Caco-2 (cell line): Measurements from ENCODE around the gene SEPSECS. TPM values are rescaled to one million over a fixed set of nuclear protein-coding genes. Genes with fewer than 3 reads are reported as not detected.

Experiments used
- BruUV-seq: library from RNA; stranded (reverse); fragments of 400-500 nt; replicated peaks from 2 replicates; lab custom pipeline; 2021; lab: Mats Ljungman, UMichigan
- CTCF ChIA-PET: fragments of 300-600 bp; sonication (Branson Sonifier 250); formaldehyde crosslinking; loops from one replicate; lab custom pipeline; 2022; ENCODE audit warnings: antibody characterized with exemption; lab: Charles Lee
- POLR2A ChIA-PET: fragments of 300-600 bp; sonication (Branson Sonifier 250); formaldehyde crosslinking; loops from one replicate; lab custom pipeline; 2022; ENCODE audit warnings: antibody characterized with exemption; lab: Charles Lee
- DNase-seq, 2 experiments: peaks; one replicate each; pipeline versions ENCODE4 v3.0.0 to v3.0.0-alpha.2; 2020 to 2022
- H3K27me3 ChIP-seq: replicated peaks from 2 replicates; pipeline ENCODE4 v1.6.0; 2011; ENCODE audit warnings: low read length; ENCODE audit not compliant: control insufficient read depth, insufficient read depth
- H3K36me3 ChIP-seq: 2 replicates; pipeline ENCODE4 v1.5.1; 2011; ENCODE audit warnings: low read length; ENCODE audit not compliant: control insufficient read depth, insufficient read depth
- H3K4me1 ChIP-seq: fragments of 250-450 bp; sonication (Bioruptor Pico); 2 replicates; pipeline ENCODE4 v1.5.1; 2020; ENCODE audit warnings: mild to moderate bottlenecking
- H3K4me3 ChIP-seq: 2 replicates; pipeline ENCODE4 v1.5.1; 2011; ENCODE audit warnings: low read depth, mild to moderate bottlenecking, control low read depth, low read length
- H3K9me3 ChIP-seq: fragments of 250-450 bp; sonication (Bioruptor Pico); 2 replicates; pipeline ENCODE4 v1.5.1; 2020; ENCODE audit warnings: mild to moderate bottlenecking, moderate library complexity
- H3K27ac Mint-ChIP-seq: one replicate; pipeline ENCODE4 v1.8.0; 2022; ENCODE audit warnings: mixed read lengths; ENCODE audit not compliant: unreplicated experiment
- H3K27me3 Mint-ChIP-seq: one replicate; pipeline ENCODE4 v1.8.0; 2022; ENCODE audit warnings: mixed read lengths; ENCODE audit not compliant: insufficient read depth, unreplicated experiment
- H3K36me3 Mint-ChIP-seq: one replicate; pipeline ENCODE4 v1.8.0; 2022; ENCODE audit warnings: mild to moderate bottlenecking, mixed read lengths; ENCODE audit not compliant: insufficient read depth, unreplicated experiment
- H3K4me1 Mint-ChIP-seq: one replicate; pipeline ENCODE4 v1.8.0; 2022; ENCODE audit warnings: low read depth, mixed read lengths; ENCODE audit not compliant: unreplicated experiment
- H3K4me3 Mint-ChIP-seq: one replicate; pipeline ENCODE4 v1.8.0; 2022; ENCODE audit warnings: mild to moderate bottlenecking, moderate library complexity, mixed read lengths; ENCODE audit not compliant: unreplicated experiment
- H3K9me3 Mint-ChIP-seq: one replicate; pipeline ENCODE4 v1.8.0; 2022; ENCODE audit warnings: mixed read lengths; ENCODE audit not compliant: unreplicated experiment
- CTCF ChIP-seq, 2 experiments: fragments of 200-600 bp in 1 of 2; IDR thresholded peaks; 1 replicate in 1 of 2; 2 replicates in 1 of 2; pipeline versions ENCODE4 v1.5.1 to v1.8.0; 2011 to 2022; ENCODE audit warnings: antibody characterized with exemption in 1 of 2, control low read depth in 1 of 2, inconsistent platforms in 1 of 2, low read depth in 1 of 2, low read length in 1 of 2, mild to moderate bottlenecking in 1 of 2, moderate library complexity in 1 of 2; ENCODE audit not compliant: insufficient read depth in 1 of 2, severe bottlenecking in 1 of 2, unreplicated experiment in 1 of 2
- intact Hi-C: fragments of 100-400 bp; cut with micrococcal nuclease; formaldehyde crosslinking; loops from one replicate; pipeline ENCODE4 v1.10.0; 2022; ENCODE audit not compliant: unreplicated experiment
- total RNA-seq: library from RNA; stranded (reverse); gene quantifications from 2 replicates; pipeline ENCODE4 v1.2.3, GENCODE V29; 2022

The SEPSECS gene
- total RNA-seq, 1 experiment from 2014 or later, result 5.7 TPM

GRCh38 chr4:25163196-25163595, 2.9 kb upstream of the SEPSECS start:
- BruUV-seq, result no TSS peak
- TF ChIP-seq CTCF (IDR thresholded peaks at IDR 0.05; ENCODE audit: insufficient read depth in 1 of 2, low read depth in 1 of 2, low read length in 1 of 2, severe bottlenecking in 1 of 2, unreplicated experiment in 1 of 2), result no peak

GRCh38 chr4:25162566-25162965, 2.3 kb upstream of the SEPSECS start:
- no peaks in the 10 kb centered on the region for H3K36me3 ChIP-seq
- Mint-ChIP-seq H3K27me3 (no peaks in the 10 kb centered on the region), H3K4me1 (peaks cover 16% of the 10 kb centered on the region), H3K36me3 (peaks cover 25% of the 10 kb centered on the region), H3K4me3 (no peak overlapping the region), H3K27ac (no peak overlapping the region), H3K9me3 (no peaks in the 10 kb centered on the region)
- H3K27me3 ChIP-seq, result no peaks in the 10 kb centered on the region
- intact Hi-C loops, result loop anchor here (5.0 kb wide), 2 partner anchors 135 to 215 kb away; partner anchors contain the start of gene ANAPC4
- BruUV-seq, result no TSS peak
- no peak for DNase-seq
- CTCF ChIA-PET, result no interaction called here
- TF ChIP-seq CTCF (IDR thresholded peaks at IDR 0.05; ENCODE audit: insufficient read depth in 1 of 2, low read depth in 1 of 2, low read length in 1 of 2, severe bottlenecking in 1 of 2, unreplicated experiment in 1 of 2), result no peak
- no peak overlapping the region for H3K4me3 ChIP-seq
- POLR2A ChIA-PET, result interaction anchor here (1.3 kb wide), 1 partner anchor 71 kb away, joined by 6 read pairs; the partner anchor contains the start of gene PI4K2B
- H3K9me3 ChIP-seq, result no peaks in the 10 kb centered on the region
- H3K4me1 ChIP-seq, result peaks cover 14% of the 10 kb centered on the region; the same call in 1 of the 2 replicates

More at GRCh38 chr4:25163196-25163595, 2.9 kb upstream of the SEPSECS start:
- intact Hi-C loops, result loop anchor here (5.0 kb wide), 2 partner anchors 134 to 214 kb away; partner anchors contain the start of gene ANAPC4
- no peak overlapping the region for H3K4me3 ChIP-seq
- H3K27me3 ChIP-seq, result no peaks in the 10 kb centered on the region
- ChIA-PET CTCF (no interaction called here), POLR2A (no interaction called here)
- no peaks in the 10 kb centered on the region for H3K36me3 ChIP-seq
- H3K4me1 ChIP-seq, result peaks cover 14% of the 10 kb centered on the region; the same call in 1 of the 2 replicates
- H3K9me3 ChIP-seq, result no peaks in the 10 kb centered on the region
- H3K36me3 Mint-ChIP-seq, result peaks cover 25% of the 10 kb centered on the region
- no peak for DNase-seq
- H3K27me3 Mint-ChIP-seq, result no peaks in the 10 kb centered on the region
- no peak overlapping the region for H3K4me3 Mint-ChIP-seq
- H3K27ac Mint-ChIP-seq, result no peak overlapping the region
- H3K9me3 Mint-ChIP-seq, result no peaks in the 10 kb centered on the region
- H3K4me1 Mint-ChIP-seq, result peaks cover 16% of the 10 kb centered on the region

GRCh38 chr4:25161593-25161950, 1.3 kb upstream of the SEPSECS start:
- TF ChIP-seq CTCF (IDR thresholded peaks at IDR 0.05; ENCODE audit: insufficient read depth in 1 of 2, low read depth in 1 of 2, low read length in 1 of 2, severe bottlenecking in 1 of 2, unreplicated experiment in 1 of 2), result no peak
- Mint-ChIP-seq H3K36me3 (peaks cover 25% of the 10 kb centered on the region), H3K9me3 (no peaks in the 10 kb centered on the region), H3K27me3 (no peaks in the 10 kb centered on the region), H3K27ac (peak overlapping the region; percentile 92), H3K4me1 (peaks cover 16% of the 10 kb centered on the region), H3K4me3 (peak overlapping the region; percentile 92)
- peak overlapping the region; percentile 70 for H3K4me3 ChIP-seq
- no peaks in the 10 kb centered on the region for H3K9me3 ChIP-seq
- no peak for DNase-seq
- ChIA-PET POLR2A (interaction anchor here (0.8 to 1.3 kb wide), 2 partner anchors 72 to 93 kb away, joined by 4 to 6 read pairs; partner anchors contain the start of gene PI4K2B), CTCF (interaction anchor here (0.6 to 1.3 kb wide), 4 partner anchors 19 to 151 kb away, joined by 3 to 5 read pairs (median 4); partner anchors contain the start of gene ZCCHC4)
- no peaks in the 10 kb centered on the region for H3K27me3 ChIP-seq
- H3K4me1 ChIP-seq, result peaks cover 14% of the 10 kb centered on the region; the same call in 1 of the 2 replicates
- BruUV-seq, result no TSS peak
- no peaks in the 10 kb centered on the region for H3K36me3 ChIP-seq
- intact Hi-C loops, result loop anchor here (1.0 to 5.0 kb wide), 4 partner anchors 73 to 216 kb away; partner anchors contain the start of genes ANAPC4, PI4K2B and ZCCHC4
